ENCODE data around the gene PLEKHG4B. TPM values are rescaled to one million over a fixed set of nuclear protein-coding genes. Genes with fewer than 3 reads are reported as not detected.

PLEKHG4B gene
- total RNA-seq, 2 donors from 2014 or later = 8.9 to 14.4 TPM

GRCh38 chr5:159448-160172, 67.6 kb downstream of the PLEKHG4B start:
- no peak for DNase-seq (ENCODE audit: low spot score)
- H3K9me3 ChIP-seq = no peaks in the 10 kb centered on the region
- no peaks in the 10 kb centered on the region for H3K36me3 ChIP-seq
- intact Hi-C loops (cut with DNase I) = no loop called here
- H3K27ac ChIP-seq = no peak overlapping the region
- H3K27me3 ChIP-seq (replicated peaks; ENCODE audit: insufficient read depth) = no peaks in the 10 kb centered on the region
- WGBS = 82% methylated on average over 19 of the region's 19 CpGs
- H3K4me1 ChIP-seq (replicated peaks) = no peaks in the 10 kb centered on the region
- TF ChIP-seq, protein P1, sequence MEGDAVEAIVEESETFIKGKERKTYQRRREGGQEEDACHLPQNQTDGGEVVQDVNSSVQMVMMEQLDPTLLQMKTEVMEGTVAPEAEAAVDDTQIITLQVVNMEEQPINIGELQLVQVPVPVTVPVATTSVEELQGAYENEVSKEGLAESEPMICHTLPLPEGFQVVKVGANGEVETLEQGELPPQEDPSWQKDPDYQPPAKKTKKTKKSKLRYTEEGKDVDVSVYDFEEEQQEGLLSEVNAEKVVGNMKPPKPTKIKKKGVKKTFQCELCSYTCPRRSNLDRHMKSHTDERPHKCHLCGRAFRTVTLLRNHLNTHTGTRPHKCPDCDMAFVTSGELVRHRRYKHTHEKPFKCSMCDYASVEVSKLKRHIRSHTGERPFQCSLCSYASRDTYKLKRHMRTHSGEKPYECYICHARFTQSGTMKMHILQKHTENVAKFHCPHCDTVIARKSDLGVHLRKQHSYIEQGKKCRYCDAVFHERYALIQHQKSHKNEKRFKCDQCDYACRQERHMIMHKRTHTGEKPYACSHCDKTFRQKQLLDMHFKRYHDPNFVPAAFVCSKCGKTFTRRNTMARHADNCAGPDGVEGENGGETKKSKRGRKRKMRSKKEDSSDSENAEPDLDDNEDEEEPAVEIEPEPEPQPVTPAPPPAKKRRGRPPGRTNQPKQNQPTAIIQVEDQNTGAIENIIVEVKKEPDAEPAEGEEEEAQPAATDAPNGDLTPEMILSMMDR (IDR thresholded peaks at IDR 0.05) = no peak
- TF ChIP-seq POLR2A (IDR thresholded peaks at IDR 0.05) (no peak), POLR2AphosphoS5 (IDR thresholded peaks at IDR 0.05) (no peak)
- no peak overlapping the region for H3K4me3 ChIP-seq

GRCh38 chr5:160173-160510, 68.2 kb downstream of the PLEKHG4B start:
- Histone ChIP-seq H3K27ac (no peak overlapping the region), H3K4me1 (replicated peaks) (no peaks in the 10 kb centered on the region), H3K36me3 (no peaks in the 10 kb centered on the region), H3K4me3 (no peak overlapping the region), H3K9me3 (no peaks in the 10 kb centered on the region), H3K27me3 (replicated peaks; ENCODE audit: insufficient read depth) (no peaks in the 10 kb centered on the region)
- no peak for DNase-seq (ENCODE audit: low spot score)
- intact Hi-C loops (cut with DNase I) = no loop called here
- 80% methylated on average over 14 of the region's 14 CpGs for whole genome bisulfite sequencing
- TF ChIP-seq, protein P1 (IDR thresholded peaks at IDR 0.05) = no peak
- TF ChIP-seq POLR2A (IDR thresholded peaks at IDR 0.05) = no peak
- TF ChIP-seq POLR2AphosphoS5 (IDR thresholded peaks at IDR 0.05) = no peak

- no peak for TF ChIP-seq POLR2AphosphoS5 (IDR thresholded peaks at IDR 0.05)
- TF ChIP-seq, protein P1 (IDR thresholded peaks at IDR 0.05) = no peak
- no peak for TF ChIP-seq POLR2A (IDR thresholded peaks at IDR 0.05)
- 86% methylated on average over 23 of the region's 23 CpGs for WGBS
- no peaks in the 10 kb centered on the region for H3K9me3 ChIP-seq
- no peak for DNase-seq (ENCODE audit: low spot score)
- H3K4me1 ChIP-seq (replicated peaks) = no peaks in the 10 kb centered on the region
- no peaks in the 10 kb centered on the region for H3K27me3 ChIP-seq (replicated peaks; ENCODE audit: insufficient read depth)
- no peaks in the 10 kb centered on the region for H3K36me3 ChIP-seq
- H3K27ac ChIP-seq = no peak overlapping the region
- intact Hi-C loops (cut with DNase I) = no loop called here
- H3K4me3 ChIP-seq = no peak overlapping the region
Observed at GRCh38 chr5:160921-161802, 69.2 kb downstream of the PLEKHG4B start.

DNA sequence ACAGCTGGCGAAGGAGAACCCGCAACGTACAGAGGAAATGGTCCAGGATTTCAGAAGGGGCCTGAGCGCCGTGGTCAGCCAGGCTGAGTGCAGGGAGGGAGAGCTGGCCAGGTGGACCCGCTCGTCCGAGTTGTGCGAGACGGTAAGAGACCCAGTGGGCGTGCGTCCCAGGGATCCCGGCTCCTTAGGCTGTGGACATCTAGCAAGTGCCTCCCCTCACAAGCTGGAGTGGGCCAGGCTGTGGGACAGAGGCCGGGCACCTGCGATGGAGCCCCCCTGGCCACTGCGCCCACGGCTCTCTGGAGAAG, 69.8 kb downstream of the PLEKHG4B start:
- H3K4me1 ChIP-seq (replicated peaks) = no peaks in the 10 kb centered on the region
- H3K36me3 ChIP-seq = no peaks in the 10 kb centered on the region
- WGBS = 93% methylated on average over 17 of the region's 17 CpGs
- no peak overlapping the region for H3K4me3 ChIP-seq
- H3K27me3 ChIP-seq (replicated peaks; ENCODE audit: insufficient read depth) = no peaks in the 10 kb centered on the region
- no peak overlapping the region for H3K27ac ChIP-seq
- no peaks in the 10 kb centered on the region for H3K9me3 ChIP-seq
- no peak for DNase-seq (ENCODE audit: low spot score)
- intact Hi-C loops (cut with DNase I) = no loop called here
- TF ChIP-seq, protein P1 (IDR thresholded peaks at IDR 0.05) = no peak
- TF ChIP-seq POLR2AphosphoS5 (IDR thresholded peaks at IDR 0.05) (no peak), POLR2A (IDR thresholded peaks at IDR 0.05) (no peak)
